Activated CD4-positive, alpha-beta T cell treated with anti-CD3 and anti-CD28 coated beads for 4 hours (primary cell): ENCODE measurements around the gene ABCC5.

Source experiments
- DNase-seq, 2 donors: peaks; one replicate each; pipeline ENCODE4 v3.0.0-alpha.2; 2020

Gene ABCC5

DNA sequence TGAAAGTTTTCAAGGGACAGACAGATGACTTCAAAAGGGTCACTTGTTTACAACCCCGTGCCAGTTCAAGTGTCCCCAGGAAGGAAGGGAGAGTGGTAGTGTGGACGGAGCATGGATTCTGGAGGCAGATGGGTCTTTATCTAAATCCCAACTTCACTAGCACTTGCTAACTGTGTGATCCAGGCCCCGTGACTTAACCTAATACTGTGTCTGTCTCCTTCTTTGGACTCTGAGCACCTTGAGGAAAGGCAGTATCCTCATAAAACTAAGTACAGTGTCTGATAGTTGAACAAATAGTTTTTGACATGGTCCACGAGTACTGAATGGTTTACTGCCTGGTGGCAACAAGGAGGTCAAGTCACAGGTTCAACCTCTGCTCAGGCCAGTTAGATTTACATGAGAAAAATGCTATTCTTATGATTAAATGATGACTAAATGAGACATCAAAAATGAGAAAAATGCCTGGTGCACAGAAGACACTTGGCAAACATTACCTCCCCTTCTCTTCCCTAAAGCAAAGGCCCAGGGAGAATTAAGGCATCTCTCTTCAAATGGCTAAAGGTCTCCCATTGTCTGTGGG lies 48.9 kb downstream of the ABCC5 start:
- no peak for DNase-seq

DNA sequence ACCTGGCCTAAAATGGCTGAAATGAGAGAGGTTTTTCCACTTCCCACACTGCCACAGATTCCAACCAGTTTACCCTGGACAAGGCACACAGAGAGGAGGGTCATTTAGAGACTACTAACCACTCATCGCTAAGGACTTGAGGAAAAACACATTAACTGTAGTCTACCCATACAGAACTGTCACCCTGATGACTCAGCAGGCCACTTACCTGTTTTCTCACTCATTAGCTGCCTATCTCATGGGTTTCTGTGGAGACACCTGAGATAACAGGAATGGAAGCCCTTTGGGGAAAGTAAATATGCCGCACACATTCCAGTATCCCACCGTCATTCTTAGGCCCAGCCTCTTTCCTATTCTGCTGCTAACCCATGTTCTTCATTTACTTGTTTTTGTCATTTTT lies 50.0 kb downstream of the ABCC5 start:
- no peak for DNase-seq

DNA sequence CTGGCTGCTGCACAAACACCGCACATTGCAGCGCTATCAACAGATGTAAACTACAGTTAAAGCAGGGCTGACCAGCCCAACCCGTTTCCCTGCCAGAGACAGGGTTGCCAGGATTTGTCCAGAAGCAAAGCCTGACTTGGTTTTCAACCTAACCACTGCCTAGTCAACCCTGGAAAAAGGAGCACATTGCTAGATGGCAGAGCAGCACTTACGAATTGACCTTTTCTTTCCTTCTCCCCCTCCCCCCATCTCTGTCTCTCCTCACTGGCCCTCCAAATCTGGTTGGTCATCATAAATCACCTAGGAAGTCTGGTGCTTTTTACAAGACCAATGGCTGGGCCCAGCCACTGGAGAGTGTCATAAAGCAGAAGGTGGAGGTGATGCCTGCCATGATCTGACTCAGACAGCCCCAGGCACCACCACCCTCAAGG lies 51.3 kb downstream of the ABCC5 start:
- no peak for DNase-seq

DNA sequence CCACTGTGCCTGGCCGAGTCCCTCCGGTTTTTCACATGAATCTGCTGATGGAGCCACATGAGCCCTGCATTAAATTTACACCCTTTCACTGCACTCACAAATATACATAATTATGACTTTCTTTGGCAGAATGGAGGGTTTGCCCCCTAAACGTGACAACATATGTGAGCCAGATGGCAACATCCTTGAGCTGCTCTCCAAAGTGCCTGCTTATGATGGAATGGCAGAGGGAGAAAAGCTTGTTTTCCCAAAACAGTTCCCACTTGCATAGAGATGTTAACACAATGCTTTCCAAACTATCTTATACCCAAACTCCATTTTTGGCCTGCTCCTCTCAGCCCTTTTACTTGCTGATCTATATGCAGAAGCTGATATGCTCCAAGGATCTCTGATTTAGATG lies 54.9 kb downstream of the ABCC5 start:
- DNase-seq = no peak

DNA sequence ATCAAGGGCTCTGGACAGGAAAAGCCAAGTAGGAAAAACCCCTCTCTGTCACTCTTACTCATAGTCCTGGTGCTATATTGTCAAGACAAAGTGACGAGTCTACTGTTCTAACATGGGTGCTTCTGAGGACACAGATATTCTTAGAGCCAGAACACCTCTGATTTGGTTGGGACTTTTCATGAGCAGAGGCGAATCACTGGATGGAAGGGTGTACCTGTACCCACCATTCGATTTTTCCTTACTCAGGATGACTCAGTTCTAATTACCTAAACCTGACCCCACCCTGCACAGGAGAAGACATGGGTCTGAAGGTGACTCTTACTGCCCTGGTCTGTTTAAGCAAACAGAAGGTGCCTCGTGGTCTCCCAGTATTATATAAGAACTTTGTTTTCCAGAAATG lies 58.5 kb downstream of the ABCC5 start:
- DNase-seq = no peak

DNA sequence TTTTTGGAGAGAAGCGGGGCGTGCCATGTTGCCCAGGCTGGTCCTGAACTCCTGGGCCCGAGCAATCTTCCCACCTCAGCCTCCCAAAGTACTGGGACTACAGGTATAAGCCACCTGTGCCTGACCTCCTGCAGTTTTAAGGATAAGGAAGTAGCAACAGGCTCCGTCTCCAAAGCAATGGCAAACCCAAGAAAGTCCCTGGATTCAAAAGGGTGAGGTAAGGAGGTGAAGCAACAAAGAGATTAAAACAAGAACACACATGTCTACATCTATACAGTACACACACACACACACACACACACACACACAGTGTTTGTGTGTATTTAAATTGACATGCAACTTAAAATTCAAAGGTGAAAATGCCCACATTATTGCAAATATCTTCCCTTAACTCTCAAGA lies 58.9 kb downstream of the ABCC5 start:
- DNase-seq = no peak

DNA sequence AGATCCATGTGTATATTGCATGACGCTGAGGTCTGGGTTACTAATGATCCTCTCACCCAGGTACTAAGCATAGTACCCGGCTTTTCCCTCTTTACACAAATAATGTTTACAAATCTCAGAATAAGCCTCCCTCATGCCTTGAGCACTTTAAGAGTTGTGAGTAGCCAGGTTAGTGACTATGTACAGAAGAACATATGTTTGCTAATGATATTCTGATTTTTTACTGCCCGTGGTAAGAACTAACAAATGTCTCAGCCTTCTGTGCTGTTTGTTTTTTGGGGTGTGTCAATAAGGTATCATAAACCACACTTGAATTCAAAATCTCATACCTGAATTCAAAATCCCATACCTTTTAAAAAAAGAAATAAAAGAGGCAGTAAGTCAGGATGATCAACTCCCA lies 59.5 kb downstream of the ABCC5 start:
- no peak for DNase-seq

DNA sequence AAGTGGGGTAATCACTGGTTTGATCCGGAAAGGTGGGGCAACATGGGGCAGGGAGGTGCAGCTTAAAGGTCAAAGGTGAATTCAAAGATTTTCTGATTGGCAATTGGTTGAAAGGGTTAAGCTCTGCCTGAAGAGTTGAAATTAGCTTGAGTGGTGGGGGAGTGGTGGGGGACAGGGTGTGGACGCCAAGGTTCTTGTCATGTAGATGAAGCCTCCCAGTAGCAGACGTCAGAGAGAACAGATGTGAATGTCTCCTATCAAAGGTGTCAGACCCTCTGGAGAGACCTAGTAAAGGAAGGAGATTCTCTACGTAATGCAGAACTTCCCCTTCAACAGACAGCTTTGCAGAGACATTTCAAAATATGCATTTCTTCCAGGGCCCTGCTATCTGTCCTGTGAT lies 62.8 kb downstream of the ABCC5 start:
- DNase-seq = no peak

DNA sequence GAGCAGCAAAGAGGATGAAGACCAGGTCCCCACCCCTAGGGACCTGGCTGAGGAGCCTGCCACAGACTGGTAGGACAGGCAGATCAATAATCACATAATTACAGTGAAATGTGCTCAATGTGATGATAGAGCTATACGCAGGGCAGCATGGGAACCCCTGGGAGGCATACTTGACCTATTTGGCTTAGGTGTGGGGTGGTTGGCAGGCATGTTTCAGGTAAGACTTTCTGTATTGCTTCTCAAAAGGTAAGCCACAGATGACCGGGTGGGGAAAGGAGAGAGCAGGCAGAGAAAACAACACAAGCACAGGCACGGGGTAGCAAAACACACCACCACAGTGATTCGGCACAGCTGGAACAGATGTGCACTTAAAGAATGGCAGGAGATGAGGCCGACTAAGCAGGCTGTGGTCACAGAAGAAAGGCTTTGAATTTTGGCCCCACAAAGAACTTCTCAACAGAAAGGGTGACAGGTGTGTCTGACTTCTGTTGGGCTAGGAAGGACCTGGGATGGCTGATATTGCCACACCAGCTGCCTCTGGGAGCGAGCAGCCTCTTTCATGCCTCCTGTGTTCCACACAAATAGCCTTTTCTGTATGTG lies 64.1 kb downstream of the ABCC5 start:
- no peak for DNase-seq

DNA sequence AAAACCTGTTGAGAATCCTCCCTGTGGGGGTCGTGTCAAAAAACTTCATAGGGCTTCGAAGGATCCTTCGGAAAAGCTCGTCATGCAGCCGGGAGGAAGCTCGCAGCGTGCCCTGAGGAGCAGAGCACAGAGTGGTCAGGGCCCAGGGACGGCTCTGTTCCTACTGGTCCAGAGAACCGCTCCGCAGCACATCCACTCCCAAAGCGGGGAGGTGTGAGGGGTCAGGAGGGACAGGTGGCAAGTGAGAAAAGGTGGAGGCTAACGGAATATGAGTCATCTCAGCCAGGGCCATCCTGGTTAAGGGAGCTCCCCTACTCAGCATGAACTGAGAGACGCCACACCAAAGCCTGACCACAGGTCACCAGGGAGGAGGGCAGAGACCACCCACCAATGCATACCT lies 66.2 kb downstream of the ABCC5 start:
- no peak for DNase-seq

DNA sequence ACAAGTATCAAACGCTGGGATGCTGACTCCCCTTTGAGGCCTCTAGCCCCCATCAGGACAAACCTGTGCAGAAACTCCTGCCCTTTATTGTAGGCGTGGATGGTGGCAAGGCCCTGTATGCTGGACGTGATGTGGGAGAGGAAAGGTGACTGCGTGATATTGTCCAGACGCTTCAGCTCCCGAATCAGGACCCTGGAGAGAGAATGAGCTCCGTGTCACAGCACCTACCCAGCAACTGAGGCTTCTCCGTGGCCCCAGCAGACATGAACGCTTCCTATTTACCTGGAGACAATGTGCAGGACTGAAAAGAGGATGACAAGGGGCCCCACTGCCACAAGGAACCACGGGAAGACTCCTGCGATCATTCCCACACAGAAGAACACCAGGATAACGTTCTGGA lies 68.0 kb downstream of the ABCC5 start:
- DNase-seq = no peak

DNA sequence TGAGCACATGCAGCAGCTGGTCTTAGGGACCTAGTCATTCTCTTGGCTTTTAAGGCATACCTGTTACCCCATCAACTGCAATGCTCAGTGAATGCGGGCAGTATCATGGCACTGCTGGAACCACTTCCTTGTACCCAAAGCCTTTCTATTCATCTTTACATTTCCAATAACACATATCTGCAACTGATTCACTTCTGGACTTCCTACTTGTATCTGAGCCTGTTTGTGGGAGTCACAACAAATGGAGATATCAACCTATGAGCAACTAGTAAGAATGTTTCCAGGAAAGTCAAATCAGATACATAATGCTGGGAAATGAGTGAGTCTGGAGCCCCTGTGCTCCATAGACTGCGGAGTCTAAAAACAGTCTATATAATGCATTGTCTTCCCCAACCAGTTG lies 71.6 kb downstream of the ABCC5 start:
- no peak for DNase-seq

DNA sequence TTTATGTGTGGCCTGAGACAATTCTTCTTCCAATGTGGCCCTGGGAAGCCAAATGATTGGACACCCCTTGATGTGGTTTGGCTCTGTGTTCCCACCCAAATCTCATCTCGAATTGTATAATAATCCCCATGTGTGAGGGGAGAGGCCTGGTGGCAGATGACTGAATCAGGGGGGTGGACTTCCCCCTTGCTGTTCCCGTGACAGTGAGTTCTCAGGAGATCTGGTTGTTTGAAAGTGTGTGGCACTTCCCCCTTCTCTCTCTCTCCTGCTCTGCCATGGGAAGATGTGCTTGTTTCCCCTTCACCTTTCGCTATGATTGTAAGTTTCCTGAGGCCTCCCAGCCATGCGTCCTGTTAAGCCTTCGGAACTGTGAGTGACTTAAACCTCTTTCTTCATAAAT lies 72.9 kb downstream of the ABCC5 start:
- DNase-seq = no peak

DNA sequence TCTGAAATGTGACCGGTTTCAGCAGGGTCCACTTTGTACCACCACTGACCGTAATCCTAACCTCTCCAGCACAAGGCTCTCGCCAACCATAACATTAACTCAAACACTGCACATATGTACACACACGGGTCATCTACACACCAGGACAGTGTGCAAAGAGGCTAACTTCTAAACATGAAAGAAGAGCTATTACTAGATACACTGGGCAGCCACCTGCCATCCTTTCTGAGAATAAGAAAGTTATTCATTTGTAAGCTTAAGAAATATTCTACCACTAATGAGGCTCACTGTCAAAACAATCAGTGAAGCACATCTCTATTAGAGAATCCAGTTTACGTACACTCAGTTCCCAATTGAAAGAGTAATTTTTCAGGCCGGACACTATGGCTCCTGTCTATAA lies 73.9 kb downstream of the ABCC5 start:
- no peak for DNase-seq

DNA sequence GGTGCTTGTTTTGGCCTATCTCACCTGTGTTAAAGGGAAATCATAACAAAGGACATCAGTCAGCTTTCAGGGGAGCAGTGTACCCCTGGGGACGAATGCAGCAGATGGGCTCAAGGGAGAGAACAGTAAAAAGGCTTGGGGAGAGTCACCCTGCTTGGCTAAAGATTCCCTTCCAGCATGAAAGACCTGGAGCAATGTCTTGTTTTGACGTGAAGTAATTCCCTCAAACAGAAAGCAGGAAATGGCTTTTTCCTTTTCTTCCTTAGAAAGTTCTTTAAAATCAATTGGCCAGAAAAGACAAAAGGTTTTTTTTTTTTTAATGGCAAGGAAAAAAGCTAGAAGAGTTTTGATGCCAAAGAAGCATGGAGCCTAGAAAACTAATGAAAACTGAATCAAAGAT lies 76.5 kb downstream of the ABCC5 start:
- DNase-seq = no peak

DNA sequence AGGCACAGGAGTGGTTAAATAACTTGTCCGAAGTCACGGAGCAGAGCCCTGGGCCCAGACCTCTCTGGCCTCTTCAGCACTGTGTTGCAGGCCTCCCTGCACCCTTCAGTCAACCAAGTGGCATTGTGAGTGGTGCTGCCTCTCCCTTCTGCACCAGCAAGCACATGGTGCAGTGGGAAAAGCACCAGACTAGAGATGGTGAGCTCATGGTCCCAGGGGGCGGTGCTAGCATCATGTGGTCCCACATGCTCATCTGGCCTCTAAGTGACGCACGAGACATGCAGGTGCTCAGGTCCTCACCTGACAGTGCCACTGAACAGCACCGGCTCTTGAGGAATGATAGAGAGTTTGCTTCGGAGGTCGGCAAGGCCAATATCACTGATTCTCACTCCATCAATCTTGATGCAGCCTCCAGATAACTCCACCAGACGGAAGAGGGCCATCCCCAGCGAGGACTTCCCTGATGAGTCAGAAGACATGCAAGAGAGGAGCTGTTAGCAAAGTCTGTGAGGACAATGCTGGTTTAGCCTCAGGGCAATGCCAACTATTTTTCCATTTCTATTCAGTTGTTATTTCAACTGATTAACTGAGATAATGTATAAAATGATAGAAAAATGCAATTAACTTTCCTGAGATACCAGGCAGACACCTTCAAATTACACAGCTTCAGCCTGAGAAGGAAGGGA lies 79.9 kb downstream of the ABCC5 start:
- DNase-seq = no peak

DNA sequence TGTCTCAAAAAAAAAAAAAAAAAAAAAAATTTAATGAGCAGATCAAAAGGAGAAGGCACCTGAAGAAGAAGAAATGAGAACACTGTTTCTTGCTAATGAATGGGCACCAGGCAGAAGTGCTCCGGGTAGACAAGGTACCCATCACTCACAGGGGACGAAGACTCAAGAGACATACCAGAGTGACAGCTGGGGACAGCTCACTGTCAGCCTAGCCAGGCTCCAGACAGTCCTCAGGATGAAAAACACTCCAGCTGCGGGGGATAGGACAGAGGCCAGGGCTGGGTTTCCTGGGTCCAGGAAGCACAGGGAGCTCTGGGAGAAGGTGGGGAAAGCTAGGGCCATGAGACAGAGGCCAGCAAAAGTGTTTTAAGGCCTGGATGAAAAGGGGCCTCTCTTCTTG lies 84.5 kb downstream of the ABCC5 start:
- no peak for DNase-seq

DNA sequence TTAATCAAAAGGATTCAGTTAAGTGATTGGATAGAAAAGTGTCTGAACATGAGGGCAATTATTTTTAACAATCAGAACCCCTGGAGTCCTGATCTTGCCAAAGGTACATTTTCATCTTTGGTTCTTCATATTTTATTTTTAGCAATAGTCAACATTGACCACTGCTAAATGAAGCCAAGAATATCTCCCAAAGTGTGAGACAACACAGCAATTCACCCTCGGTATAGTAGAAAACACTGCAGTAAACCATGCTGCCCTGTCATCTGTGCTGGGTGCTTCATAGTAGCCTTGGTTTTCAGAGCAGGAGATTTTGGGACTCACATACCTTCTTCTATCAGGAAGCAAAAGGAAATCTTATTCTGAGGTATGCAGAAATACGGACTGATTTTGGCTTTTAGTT lies 85.8 kb downstream of the ABCC5 start:
- no peak for DNase-seq

DNA sequence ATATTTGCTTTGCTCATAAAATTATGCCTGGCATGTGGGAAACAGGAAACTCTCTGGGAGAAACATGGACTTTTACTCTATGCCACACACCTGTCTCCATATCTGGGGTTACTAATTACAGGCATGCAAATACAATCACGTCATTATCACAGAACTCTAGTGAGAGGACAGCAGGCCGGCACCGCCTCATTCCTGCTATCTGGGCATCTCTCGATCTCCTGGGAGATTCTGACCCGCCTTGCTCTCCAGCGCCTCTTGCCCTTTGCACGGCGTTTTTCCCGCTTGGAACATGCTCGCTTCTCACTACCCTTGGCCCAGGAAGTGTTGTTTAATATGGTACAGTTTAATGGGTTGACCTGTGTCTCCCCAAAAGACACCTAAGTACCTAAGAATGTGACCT lies 87.6 kb downstream of the ABCC5 start:
- no peak for DNase-seq

DNA sequence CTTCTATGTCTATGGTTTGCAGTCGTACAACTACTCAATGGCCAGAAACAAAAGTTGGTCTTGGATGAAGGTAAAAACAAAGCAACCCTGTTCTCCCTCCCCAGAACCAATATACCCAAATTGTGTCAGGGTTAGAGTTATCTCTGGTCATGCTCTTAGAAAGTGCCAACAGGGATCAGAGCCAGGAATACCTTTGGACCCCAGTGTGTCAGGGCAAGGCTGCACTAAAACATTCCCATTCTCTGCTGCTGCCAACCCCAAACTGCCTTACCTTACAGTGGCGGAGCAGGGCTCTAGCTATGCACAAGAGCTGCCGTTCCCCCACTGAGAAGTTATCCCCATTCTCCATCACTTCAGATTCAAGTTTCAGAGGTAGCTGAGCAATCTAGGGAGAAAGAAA lies 90.6 kb downstream of the ABCC5 start:
- DNase-seq = no peak

DNA sequence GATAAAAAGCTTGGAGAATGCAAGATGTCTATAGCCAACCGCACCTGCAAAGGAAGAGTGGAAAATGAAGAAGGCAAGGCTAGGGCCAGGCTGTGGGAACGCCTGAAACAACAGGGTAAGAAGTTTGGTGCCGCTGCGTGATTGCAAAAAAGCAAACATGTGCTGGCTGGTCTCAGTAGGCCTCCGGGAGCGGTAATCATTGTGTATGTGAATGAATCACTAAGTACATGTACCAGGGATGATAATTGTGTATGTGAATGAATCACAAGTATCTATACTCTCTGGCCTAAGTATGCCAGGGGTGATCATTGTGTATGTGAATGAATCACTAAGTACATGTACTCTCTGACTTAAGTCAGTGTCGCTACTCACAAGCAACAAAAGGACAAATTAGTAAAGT lies 92.7 kb downstream of the ABCC5 start:
- DNase-seq = no peak

DNA sequence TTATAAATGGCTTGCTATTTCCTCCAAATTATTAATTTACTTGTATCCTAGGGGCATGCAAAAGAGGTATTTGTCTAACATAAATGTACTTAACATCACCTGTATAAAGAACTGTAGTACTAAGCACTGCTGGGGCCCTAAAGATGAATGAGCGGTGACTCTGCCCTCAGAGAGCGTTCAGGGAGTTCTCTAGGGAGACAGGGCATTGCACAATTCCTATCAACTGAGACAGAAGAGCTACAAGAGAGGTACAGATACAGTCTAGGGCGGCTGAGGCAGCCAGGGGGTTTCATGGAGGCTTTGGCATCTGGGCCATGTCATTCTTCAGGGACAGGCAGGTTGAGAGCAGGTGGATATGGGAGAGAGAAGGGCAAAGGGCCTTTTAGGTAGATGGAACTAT lies 93.1 kb downstream of the ABCC5 start:
- DNase-seq = no peak

DNA sequence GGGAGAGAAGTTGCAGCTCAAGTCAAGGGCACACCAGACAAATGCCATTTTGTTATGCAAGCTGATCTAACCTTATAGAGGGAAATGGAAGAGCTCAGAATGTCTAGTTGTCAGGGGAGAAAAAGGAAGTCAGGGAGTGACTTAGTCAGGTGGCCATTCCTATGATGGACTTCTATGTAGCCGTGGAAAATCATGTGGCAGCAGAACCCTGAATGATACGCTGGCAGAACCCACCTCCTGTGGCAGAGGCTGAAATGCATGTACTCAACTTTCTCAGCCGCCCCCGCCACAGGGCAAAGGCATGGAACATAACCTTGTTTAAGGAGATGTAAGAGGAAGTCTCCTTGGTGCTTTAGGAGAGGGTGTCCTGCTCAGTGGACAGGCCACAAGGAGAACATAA lies 95.3 kb downstream of the ABCC5 start:
- DNase-seq = no peak

DNA sequence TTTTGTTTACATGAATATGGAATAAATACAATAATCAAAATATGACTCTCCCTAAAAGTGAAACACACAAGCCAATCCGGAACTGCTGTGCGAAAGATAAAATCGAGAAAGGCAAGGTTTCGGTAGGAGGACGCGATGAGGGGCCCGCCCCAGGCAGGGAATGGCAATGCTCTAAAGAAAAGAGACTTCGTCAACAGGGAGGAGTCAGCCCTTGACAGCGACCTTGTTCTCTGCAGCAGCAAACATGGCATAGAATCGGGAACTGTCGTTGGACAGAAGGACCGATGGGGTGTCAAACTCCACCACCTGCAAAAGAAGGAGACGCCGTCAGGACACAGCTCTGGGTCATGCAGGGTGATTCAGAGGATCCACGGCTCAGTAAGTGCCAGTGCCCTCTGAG lies 96.6 kb downstream of the ABCC5 start:
- DNase-seq = no peak

DNA sequence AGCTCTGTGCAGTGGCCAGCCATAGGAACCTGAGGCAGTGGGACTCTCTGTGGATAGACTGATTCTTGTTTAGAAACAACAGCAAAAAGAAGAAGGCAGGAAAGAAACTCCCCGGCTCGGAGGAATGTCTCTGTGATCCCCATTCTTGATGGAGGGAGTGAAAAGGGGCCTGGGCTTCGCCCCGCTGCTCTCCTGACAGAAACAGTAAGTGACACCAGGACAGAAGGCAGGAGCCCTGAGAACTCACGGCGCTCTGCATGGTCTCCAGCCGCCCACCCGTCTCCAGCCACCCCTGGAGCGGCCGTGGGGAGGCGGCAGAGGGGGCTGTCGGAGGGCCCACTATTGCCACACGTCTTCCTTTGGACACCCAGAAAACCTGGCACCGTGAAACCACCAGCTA lies 97.3 kb downstream of the ABCC5 start:
- no peak for DNase-seq
